HG02943 (cell line): Measurements from ENCODE around the gene ZXDC.

Experiments used
- ATAC-seq: cut with Tn5 transposase; IDR thresholded peaks from one replicate; pipeline ENCODE4 v1.9.1; 2021; ENCODE audit warnings: mild to moderate bottlenecking, low read depth, moderate library complexity; ENCODE audit not compliant: unreplicated experiment

The ZXDC gene, protein sequence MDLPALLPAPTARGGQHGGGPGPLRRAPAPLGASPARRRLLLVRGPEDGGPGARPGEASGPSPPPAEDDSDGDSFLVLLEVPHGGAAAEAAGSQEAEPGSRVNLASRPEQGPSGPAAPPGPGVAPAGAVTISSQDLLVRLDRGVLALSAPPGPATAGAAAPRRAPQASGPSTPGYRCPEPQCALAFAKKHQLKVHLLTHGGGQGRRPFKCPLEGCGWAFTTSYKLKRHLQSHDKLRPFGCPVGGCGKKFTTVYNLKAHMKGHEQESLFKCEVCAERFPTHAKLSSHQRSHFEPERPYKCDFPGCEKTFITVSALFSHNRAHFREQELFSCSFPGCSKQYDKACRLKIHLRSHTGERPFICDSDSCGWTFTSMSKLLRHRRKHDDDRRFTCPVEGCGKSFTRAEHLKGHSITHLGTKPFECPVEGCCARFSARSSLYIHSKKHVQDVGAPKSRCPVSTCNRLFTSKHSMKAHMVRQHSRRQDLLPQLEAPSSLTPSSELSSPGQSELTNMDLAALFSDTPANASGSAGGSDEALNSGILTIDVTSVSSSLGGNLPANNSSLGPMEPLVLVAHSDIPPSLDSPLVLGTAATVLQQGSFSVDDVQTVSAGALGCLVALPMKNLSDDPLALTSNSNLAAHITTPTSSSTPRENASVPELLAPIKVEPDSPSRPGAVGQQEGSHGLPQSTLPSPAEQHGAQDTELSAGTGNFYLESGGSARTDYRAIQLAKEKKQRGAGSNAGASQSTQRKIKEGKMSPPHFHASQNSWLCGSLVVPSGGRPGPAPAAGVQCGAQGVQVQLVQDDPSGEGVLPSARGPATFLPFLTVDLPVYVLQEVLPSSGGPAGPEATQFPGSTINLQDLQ

DNA sequence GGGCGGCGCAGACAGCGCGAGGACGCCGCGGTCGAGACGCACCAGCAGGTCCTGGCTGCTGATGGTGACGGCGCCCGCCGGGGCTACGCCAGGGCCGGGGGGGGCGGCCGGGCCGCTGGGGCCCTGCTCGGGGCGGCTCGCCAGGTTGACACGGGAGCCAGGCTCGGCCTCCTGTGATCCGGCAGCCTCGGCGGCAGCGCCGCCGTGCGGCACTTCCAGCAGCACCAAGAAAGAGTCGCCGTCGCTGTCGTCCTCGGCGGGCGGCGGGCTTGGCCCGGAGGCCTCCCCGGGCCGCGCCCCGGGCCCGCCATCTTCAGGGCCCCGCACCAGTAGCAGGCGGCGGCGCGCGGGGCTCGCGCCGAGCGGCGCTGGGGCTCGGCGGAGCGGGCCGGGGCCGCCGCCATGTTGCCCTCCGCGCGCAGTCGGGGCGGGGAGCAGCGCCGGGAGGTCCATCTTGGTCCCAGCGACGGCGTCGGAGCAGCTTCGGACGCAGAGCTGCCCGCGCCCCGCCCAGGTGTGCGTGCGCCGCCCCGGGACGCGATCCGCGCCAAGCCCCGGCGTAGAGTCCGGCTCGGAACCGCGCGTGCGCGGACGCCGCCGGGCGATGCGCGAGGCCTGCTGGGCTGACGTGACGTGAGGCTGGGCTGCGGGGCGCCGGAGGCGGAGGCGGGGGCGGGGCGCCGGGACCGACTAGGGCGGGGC lies at the start of gene ZXDC:
Gene ZXDC, minus strand, starts transcription at position 479 of the 702 bp plus-strand sequence. Its CDS starts 26 bp downstream, at position 453.
- ATAC-seq = peak; percentile 72

DNA sequence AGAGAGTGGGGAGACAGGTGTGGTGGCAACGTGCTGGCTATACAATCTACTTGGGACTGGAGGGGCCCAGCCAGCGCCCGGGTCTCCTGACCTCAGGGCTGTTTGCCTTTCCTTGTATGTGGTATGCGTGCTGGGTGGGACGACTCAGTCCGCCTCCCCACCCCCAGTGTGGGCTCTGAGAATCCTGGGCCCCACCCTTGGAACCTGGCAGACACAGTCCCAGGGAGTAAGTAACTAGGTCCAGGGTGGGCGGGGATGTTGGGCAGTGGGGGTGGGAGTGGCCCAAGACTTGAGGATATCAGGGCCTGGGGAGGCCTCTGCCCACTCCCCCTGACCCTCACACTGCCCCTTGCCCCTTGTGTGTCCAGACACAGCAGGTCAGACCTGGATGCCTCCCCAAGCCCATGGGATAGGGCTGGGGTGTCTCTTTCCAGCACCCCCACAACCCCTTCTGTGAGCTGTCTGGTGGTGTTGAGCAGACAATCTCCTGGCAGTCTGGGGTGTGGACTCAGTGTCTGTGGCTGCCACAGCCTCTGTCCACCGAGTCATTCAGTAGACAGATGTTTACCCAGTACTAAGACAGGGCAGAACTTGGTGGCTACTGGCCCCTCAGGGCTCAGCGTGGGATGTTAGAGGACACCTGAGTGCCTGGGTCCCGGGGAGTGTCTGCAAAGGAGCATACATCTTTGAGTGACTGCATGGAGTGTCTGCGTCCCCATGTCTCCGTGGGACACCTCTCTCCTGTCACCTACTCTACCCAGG lies 49.6 kb upstream of the ZXDC start:
- no peak for ATAC-seq

DNA sequence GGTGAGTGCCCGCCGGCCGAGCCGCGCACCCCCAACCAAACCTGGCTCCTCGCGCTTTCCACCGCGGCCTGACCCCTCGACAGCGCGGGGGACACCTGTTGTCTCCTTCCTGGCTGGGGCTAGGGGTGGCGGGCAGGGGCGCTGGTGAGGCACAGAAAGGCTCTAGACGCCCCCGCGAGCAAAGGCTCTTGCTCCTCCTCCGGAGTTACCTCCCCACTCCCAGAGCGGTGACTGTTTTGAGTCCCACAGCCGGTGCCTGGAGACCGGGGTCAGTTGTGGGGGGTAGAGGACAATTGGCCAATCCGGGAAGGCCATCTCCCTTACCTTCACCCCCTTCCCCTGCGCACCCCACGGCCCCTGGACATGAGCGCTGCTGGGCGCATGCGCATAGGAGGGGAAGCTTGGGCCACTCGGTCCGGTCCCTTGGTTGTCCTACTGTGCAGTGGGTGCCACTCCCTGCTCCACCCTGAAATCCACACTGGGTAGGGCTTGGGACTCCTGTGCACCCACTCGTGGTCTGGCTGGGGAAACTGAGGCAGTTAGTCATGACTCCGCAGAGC lies 48.8 kb upstream of the ZXDC start:
- ATAC-seq = no peak

DNA sequence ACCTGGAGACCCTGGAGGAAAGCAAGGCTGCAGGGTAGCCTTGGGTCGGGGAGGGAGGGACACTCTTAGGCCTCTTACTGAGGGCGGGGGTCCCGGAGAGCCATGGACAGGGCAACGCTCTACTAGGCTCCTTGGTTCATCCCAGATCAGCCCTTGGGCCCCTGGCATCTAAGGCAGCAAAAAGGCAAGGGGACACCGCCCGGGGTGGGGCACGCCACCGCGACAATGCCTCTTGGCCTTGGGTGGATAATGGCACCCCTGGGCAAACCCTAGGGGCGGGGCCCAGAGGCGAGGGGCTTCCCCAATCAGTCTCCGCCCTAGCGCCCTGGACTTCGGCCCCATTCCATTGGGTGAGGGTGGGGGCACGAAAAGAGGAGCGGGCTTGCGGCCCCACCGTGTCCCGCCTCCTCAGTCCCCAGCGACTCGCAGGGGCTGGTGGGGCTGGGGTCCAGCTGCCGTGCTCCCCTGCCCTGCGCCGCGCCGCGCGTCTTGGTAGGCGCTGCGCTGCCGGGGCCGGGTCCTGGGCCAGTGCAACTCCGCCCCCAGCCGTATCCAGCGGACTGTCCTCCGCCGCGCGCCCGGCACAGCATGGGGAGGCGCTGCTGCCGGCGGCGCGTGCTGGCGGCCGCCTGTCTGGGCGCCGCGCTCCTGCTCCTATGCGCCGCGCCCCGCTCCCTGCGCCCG lies 48.2 kb upstream of the ZXDC start, which contains the start of gene CHST13:
Gene CHST13, plus strand, starts transcription at position 411 of the 684 bp plus-strand sequence. Its CDS starts 178 bp downstream, at position 589.
- ATAC-seq = no peak

DNA sequence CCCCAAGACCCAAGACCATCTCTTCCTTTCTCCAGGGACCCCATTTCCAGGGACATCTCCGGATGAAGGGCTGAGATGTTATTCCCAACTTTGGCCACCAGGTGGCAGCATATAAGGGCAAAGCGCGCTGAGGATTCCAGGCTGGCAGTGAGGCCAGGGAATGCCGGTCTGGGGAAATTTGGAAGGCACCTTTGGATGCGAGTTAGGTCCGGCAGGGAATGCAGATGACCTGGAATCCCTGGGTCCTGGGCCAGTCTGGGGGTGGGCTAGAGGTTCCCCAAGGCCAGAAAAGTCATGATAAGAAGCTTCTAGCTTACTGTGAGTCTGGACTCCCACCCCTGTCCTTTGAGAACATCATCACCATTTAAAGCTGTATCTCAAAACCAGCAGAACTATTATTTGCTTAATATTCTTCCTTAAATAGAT lies 46.7 kb upstream of the ZXDC start:
- ATAC-seq = no peak

DNA sequence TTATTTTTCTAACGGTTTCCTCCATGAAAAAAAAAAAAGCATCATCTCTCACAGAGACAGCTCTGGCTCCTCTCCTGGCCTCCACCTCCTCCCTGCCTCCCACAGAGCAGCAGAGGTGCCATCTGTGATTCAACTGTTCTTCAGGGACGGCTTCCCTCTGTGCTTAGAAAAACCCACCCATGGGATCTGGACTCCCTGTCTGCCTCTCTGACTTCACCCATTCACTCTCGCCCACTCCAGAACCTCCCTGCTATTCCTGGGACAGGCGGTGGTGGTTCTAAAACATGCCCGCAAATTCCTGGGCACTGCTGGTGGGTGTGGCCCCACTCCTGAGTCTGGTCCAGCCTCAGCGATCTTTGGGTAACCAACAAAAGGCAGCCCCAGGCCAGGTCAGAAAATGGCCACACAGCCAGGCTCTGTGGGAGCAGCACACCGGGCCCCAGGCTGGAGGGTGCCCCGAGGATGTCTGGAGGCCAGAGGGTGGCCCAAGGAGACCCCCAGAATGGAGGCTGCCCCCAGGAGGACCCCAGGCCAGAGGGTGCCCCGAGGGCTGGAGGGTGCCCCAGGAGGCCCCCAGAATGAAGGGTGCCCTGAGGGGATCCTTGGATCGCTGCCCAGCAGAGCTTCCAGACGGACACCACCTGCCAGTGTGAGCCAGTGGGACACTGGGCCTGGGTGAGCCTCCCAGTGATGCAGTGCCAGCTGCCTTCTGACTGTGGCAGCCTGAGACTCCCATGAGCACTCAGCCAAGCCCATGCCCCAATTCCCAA lies 45.6 kb upstream of the ZXDC start:
- no peak for ATAC-seq

DNA sequence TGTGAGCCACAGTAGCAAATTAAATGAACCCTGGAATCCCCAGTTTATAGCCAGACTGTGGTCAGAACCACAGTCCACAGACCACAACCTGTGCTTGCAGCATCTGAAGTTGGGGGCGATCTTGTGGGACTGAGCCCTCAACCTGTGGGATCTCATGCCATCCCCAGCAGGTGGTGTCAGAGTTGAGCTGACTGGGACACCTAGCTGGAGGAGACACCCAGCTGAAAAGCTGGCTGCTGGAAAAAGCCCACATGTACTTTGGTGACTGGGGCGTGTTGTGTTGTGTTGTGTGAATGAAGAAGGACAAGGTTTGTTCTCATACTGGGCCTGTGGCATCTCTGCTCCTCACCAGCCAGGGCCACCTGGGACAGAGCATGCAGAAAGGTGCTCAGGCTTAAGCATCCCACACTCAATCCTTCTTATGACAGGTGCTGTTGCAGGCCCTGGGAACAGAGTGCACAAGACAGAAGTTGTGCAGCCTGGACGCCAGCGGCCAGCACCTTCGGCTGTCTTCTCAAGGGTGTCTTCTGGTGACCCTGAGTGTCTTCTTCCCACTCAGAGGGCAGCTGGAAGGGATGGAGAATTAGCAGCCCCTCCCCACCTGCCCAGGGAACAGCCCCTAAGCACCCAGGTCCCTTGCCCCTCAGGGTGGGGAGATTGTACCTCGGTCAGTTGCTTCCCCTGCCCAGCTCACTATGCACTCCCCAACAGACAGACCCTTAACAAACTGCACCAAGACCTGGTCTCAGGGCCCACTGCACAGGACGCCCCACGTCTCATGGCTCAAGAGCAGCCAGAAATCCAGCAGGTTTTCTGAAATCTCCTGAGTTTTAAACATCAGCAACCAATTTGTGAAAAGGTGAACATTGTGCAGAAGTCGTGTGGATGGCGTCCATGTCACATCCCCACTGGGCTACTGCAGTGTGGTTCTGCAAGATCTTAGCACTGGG lies 44.1 kb upstream of the ZXDC start:
- ATAC-seq = no peak

DNA sequence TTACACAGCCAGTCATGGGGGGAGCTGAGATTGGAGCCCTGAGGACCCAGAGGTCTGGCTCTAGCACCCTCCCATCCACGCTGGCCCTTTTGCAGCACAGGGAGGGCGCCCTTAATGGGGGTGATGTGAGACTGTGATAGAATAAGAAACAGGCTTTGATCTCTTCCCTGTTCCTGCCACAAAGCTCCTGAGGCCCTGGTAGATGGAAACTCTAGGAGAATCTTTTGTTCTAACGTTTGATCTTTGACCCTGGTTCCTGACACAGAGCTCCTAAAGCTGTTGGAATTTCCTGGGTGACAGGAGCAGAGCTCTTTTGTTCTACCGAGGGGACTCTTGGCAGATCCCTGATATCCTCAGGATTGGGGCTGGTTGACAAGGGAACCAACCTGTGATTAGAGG lies 43.1 kb upstream of the ZXDC start:
- ATAC-seq = no peak

DNA sequence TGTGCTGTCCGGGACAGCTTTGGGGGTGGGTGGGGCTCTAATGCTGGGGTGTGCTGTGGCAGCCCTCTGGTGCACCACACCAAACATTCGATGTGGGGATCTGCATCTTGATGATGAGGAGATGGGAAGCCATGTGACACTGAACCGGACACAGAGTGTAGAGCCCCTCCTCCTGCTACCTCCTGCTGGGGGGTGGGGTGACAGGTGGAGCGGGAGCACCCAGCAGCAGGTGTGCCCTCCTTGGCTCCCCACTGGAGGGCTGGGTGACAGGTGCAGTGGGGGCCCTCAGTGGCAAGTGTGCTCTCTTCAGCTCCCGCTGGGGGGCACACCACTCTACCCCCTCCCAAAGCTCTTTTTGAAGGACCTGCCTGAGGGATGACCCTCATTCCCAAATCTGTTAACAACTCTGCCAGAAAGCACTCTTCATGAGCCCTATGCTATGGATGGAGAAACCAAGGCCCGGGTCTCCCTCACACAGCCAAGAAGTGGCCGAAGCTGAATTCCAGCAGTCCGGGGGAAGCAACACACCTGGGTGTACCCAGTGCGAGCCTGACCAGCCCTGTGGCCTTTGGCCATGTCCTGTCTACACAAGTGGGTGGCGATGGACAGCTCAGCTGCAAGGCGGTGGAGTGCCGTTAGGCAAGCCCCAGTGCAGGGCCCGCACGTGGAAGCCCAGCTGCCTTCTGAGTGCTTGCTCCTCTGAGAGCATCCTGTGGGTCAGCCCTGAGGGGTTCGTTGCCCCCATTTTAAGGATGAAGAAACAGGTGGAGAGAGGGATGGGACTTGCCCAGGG lies 42.5 kb upstream of the ZXDC start:
- ATAC-seq = no peak

DNA sequence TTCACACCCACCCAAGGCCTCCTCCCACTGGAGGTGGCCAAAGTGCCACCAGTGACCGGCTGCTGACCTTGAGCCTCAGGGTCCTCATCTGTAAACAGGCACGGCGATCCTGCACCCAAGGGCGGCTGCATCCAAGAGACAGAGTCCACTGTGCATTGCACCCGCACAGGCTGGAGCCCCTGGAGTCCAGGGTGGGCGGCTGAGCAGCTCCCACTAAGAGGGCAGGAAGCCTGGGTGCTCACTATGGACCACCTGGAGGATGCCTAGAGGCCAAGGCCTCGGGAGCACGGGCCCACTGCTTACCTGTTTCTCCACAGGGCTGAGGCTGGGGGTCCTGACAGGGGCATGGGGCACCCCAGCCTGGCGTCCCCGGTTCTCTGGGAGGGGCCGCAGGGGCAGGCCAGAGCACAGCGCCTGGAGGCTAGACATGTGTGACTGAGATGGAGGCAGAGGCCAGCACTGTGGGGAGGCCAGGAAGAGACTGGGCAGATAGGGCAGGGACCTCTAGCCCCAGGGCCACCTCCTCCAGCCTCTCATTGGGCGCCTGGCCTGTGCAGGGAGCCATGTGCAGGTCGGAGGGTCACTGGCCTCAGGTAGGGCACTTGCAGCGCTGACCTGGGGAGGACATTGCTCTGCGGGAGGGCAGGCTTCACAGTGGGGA lies 41.7 kb upstream of the ZXDC start, which contains the start of gene UROC1:
Gene UROC1, minus strand, starts transcription at position 483 of the 661 bp plus-strand sequence. Its CDS starts 54 bp downstream, at position 429.
- ATAC-seq = no peak

DNA sequence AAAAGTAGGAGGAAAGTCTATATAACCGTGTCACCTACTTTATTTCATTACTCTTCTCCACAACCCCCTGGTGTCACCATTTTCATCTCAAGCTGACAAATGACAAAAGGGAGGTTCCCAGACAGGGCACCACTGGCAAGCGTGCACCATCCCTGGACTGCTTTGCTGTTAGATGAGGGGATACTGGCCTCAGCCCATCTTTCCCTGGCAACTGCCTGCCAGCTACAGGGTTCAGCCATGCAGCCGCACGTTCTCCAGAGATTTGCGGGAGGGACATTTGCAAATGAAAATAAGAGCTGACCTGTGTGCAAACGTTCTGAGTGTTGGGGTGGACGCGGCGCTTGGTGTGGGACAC lies 41.2 kb upstream of the ZXDC start:
- no peak for ATAC-seq

DNA sequence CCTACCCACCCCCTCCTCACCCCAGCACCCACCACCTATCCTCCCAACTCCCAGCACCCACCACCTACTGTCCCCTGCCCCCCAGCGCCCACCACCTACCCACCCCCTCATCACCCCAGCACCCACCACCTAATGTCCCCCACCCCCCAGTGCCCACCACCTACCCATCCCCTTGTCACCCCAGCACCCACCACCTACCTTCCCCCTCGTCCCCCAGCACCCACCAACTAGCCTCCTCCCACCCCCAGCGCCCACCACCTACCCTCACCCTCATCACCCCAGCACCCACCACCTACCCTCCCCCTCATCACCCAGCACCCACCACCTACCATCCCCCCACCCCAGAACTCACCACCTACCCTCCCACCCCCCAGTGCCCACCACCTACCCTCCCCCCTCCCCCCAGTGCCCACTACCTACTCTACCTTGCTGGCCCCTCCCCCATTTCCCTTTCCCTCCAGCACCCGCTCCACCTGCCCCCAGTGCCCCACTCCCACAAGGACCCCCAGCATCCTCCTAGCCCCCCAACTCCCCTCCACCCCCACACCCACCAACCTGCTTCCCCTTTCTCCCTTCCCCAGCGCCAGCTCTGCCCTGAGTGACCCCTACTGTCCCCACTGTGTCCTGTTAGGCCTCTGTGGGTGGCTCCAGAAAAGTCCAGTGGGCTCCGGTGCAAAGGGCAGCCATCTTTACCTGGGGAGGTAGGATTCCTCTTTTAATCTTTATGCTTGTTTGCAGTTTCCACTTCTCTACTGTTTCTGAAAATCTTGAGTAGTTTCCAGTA lies 40.7 kb upstream of the ZXDC start:
- no peak for ATAC-seq

DNA sequence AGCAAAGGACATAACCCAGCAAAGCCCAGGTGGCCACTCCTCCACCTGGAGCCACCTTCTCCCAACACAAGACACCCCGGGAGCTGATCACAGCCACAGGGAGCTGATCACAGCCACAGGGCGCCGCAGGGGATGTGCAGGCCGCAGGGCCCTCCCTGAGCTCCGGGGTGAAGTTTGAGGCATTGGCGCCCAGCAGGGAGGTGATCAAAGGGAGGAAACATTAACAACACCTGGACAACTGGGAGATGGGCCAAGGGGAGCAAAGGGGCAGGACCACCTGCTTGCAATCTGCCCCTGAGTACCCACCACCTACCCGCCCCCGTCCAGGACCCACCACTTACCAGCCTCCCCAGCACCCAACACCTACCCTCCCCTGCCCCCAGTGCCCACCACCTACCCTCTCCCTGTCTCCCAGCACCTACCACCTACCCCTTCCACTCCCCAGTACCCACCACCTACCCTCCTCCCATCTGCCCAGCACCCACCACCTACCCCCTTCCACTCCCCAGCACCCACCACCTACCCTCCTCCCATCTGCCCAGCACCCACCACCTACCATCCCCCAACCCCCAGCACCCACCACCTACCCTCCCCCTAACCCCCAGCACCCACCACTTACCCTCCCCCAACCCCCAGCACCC lies 39.5 kb upstream of the ZXDC start:
- no peak for ATAC-seq

DNA sequence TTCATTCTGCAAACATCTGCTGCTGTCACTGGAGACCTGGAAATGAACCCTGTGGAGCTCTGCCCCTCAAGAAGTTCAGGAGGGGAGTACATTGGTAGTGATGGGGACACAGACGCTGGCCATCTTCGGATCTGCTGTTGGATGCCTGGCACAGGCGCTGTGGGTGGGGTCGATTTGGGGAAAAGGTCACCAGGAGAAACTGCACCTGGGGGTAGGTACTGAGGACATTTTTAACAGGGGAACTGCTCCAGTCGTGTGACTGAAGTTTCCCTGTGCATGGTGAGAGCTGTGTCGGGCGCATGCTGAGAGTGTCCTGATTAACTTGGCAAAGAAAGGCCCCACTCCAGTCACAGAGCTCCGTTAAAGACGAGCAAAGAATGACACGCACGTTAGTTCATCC lies 38.5 kb upstream of the ZXDC start:
- ATAC-seq = no peak
